Fibroblast of skin of right quadriceps (primary cell): Measurements from ENCODE around the gene SOBP.
A peak's percentile ranks its signal among the peaks of the same experiment; 100 is the strongest.

Source experiments
- DNase-seq: peaks from one replicate; pipeline ENCODE4 v3.0.0-alpha.2; 2013

Gene SOBP

GRCh38 chr6:107587451-107587850 lies 97.5 kb downstream of the SOBP start:
- DNase-seq: no peak

- no peak for DNase-seq
Observed at GRCh38 chr6:107589199-107589598, 99.3 kb downstream of the SOBP start.

DNA sequence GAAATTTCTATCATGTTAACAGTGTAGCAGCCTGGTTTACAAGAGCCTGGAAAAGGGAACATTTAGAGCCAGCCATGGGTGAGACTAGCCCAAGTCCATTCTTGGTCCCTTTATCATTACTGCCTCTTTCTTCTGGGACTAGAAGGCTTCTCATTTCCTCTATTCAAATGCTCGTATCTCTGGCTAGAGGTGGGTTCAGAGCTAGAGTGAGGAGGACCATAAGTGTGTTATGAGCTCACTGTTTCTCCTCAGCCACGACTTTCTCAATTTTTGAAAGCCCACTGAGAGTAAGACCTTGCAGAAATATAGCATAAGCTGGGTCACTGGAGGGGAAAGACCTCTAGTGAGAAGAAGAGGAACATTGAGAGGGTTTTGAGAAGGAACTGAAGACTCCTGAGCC lies 100.0 kb downstream of the SOBP start:
- DNase-seq: no peak

DNA sequence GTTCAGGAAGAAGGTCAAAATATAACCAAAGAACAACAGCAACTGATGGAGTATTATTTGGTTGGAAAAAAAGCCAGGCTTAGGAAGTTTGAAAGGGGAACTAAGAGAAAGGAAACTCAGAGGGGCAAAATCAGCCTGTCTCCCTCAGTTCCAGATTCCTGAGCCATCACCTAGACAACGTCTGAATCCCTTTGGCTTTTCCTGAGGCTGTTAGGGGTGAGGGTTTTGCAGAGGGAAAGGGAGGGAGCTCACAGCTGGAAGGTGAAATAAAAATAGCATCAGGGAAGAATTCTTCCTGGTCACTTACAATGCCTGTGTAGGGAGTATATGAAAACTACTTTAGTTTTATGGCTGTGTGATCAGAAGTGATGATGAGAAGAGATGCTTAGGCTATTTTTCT lies 100.5 kb downstream of the SOBP start:
- DNase-seq: no peak

- DNase-seq: no peak
Observed at GRCh38 chr6:107591346-107591745, 101.4 kb downstream of the SOBP start.

DNA sequence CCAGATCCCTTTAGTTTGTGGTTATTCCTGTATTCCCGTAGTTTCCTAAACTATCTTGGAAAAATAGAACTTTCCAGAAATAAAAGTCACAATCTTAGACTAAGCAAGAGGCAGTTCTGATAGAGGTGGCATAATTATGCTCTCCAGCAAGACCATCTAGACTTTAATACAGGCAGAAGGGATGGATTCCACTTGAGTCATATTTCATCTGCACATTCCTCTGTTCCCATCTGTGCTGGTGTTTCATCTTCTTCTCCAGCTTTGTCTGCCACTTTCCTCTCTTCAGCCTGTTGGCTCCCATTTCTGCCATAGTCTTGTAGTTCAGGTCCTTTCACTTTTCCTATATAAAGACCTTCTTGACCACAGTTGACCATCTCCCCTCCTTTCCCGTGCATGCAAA lies 102.9 kb downstream of the SOBP start:
- no peak for DNase-seq

DNA sequence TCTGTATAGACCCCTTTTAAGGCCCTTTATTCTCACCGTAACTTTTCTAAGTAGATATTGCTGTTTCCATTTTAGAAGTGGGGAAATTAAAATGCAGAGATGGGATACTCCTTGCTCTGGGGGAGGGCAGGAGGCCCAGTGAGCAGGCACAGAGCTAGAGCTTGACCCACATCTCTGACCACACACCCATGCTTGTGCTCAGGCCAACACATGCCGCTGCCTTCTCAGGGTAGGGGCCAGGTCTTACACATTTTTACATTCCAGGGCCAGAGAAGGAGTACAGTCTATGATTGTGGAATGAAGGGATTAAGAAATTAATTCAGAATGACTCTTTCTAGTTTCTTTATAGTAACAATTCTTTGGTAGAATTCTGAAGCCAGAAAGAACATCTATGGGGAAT lies 104.8 kb downstream of the SOBP start:
- DNase-seq: no peak

DNA sequence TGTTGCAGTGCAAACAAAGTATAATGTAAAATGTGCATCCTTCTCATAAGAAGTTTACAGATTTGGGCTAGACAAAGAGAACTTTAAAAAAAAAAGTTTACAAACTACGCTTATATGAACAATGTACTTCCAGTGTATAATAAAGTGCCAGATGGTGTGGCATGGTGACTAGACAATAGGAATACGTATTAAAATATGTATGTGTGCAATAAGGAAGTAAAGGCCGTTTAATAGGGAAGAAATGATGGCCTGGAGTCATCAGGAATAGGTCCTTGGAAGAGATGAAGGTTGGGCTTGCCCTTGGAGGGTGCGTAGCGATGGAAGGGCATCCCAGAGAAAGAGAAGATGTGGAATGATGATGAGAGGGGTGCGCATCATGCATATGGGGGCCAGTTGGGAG lies 108.2 kb downstream of the SOBP start:
- no peak for DNase-seq

DNA sequence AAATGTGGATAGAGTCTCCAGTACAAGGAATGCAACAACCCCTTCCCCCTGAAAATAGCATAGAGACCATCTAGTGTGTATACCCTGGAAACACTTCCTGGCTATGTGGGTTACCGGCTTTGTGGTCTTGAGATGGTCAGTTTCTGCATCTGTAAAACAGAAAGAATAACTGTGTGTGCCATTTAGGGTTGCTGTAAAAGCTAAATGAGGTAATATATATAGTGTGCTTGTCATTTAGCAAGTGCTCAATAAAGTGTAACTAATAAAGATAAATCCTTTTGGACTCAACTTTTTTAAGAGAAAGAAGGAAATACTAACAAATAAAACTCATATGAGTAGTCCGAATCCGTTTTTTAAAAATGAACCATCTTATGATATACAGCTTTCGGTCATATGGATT lies 109.1 kb downstream of the SOBP start:
- DNase-seq: no peak

- no peak for DNase-seq
Observed at GRCh38 chr6:107600121-107600520, 110.2 kb downstream of the SOBP start.

- peak; percentile 83 for DNase-seq
Observed at GRCh38 chr6:107600936-107601335, 111.0 kb downstream of the SOBP start.

DNA sequence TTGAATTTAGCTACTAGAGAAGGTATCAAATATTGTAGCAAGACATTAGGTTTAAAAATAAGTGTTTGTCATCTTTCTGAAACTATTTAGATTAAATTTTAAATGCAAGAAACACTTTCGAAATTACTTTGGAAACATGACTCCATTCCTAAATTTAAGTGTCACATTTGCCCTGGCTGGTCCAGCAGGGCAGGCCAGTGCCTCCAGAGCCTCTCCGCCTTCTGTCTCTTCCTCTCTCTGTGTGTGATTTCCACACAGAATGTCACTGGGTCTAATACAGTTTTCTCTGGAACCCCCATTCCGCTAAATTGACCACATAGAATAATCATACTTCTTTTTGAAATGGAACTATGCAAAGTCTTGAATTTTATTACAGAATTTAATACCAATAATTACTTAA lies 111.5 kb downstream of the SOBP start:
- DNase-seq: no peak

- DNase-seq: no peak
Observed at GRCh38 chr6:107602321-107603005, 112.5 kb downstream of the SOBP start.

- no peak for DNase-seq
Observed at GRCh38 chr6:107603006-107603370, 113.1 kb downstream of the SOBP start.

- no peak for DNase-seq
Observed at GRCh38 chr6:107604549-107604948, 114.6 kb downstream of the SOBP start.

DNA sequence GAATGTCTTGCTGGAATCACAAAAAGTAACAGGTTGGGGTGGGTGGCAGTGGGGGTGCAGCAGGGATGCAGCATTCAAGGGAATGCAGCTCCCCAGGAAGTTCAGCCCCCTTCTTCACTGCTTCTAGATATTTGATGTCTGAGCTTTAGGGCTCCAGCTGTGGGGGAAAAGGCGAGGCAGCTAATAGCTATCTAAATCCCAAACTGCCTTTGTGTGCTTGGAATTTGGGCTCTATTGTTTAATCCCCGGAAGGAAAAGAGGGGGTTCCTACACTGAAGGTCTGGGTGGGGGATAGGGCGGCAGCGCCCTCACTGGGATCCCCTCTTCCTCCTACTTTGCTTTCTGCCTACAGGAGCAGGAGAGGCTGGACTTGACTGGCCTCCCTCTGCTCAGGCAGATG lies 116.5 kb downstream of the SOBP start:
- DNase-seq: no peak

DNA sequence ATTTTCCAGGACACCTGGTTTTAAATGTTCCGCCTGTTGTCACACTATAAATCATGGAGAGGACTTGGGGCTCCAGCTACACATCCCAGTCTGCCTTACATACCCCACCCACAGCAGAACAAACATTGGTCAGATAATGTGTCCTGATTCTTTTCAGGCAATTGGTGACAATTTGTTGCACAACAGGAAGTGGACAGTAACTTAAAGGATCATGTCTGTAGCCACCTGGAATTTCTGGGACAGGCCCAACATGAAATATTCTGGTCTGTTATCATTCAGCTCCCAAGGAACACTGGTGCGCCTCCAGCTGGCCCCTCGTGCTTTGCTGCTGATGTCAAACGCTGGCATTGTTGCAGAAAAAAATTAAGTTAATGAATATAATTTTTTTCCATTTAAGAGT lies 117.2 kb downstream of the SOBP start:
- peak; percentile 8 for DNase-seq

- DNase-seq: no peak
Observed at GRCh38 chr6:107611094-107611810, 121.3 kb downstream of the SOBP start.

GRCh38 chr6:107612762-107613415 lies 123.0 kb downstream of the SOBP start:
- no peak for DNase-seq

DNA sequence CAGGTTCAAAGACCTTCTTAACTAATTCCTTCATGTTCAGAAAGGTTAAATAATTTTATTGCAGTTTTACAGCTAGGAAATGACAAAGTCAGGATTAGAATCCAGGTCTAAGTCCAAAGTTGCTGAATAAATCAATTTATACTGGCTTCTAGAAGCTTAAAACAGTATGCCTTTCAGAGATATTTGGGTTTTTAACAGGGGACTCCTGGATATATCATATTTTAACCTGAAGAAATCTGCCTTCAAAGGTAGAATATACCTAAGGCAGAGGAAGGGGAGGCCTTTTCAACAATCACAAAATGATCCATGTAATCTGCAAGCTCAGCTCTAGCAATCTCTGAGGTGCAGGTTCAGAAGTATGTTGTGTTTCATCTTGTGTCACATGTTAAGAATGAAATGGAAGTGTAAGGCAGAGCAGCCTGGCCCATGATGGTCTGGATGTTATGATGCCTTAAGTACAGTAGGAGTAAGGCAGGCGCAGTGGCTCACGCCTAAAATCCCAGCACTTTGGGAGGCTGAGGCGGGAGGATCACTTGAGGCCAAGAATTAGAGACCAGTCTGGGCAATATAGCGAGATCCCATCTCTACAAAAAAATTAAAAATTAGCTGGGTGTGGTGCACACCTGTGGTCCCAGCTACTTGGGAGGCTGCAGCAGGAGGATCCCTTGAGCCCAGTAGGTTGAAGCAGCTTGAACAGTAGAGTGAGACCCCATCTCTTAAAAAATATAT lies 123.9 kb downstream of the SOBP start:
- DNase-seq: no peak

GRCh38 chr6:107614828-107615227 lies 124.9 kb downstream of the SOBP start:
- no peak for DNase-seq

- DNase-seq: no peak
Observed at GRCh38 chr6:107616775-107617174, 126.9 kb downstream of the SOBP start.

- DNase-seq: no peak
Observed at GRCh38 chr6:107617341-107617932, 127.5 kb downstream of the SOBP start.
